Lower leg skin (tissue), 3 donors: Measurements from ENCODE around the gene KCNJ15.

ENCODE experiments used
- CTCF ChIP-seq, 3 donors: fragments of 450-650 bp; IDR thresholded peaks; one replicate each; pipeline ENCODE4 v1.5.1; 2016; ENCODE audit warnings: antibody characterized with exemption in 3 of 3, mild to moderate bottlenecking in 3 of 3, moderate library complexity in 2 of 3
- POLR2A ChIP-seq, 2 donors: fragments of 450-650 bp; IDR thresholded peaks; one replicate each; pipeline ENCODE4 v1.6.1; 2016 to 2017; ENCODE audit warnings: antibody characterized with exemption in 2 of 2, mild to moderate bottlenecking in 1 of 2, moderate library complexity in 1 of 2

- TF ChIP-seq CTCF (IDR thresholded peaks at IDR 0.05) (no peak), POLR2A (IDR thresholded peaks at IDR 0.05) (no peak)
These were observed 1.1 kb upstream of the KCNJ15 start for GRCh38 chr21:38255571-38256117.
